SIG-M5 treated with dmso at 0.1 percent for 504 hours (cell line): ENCODE measurements around the gene NEUROD1.

Source experiments
- DNase-seq: peaks from one replicate; lab custom pipeline; 2025; ENCODE audit not compliant: unreplicated experiment; lab: John Stamatoyannopoulos, UW

Gene NEUROD1

DNA sequence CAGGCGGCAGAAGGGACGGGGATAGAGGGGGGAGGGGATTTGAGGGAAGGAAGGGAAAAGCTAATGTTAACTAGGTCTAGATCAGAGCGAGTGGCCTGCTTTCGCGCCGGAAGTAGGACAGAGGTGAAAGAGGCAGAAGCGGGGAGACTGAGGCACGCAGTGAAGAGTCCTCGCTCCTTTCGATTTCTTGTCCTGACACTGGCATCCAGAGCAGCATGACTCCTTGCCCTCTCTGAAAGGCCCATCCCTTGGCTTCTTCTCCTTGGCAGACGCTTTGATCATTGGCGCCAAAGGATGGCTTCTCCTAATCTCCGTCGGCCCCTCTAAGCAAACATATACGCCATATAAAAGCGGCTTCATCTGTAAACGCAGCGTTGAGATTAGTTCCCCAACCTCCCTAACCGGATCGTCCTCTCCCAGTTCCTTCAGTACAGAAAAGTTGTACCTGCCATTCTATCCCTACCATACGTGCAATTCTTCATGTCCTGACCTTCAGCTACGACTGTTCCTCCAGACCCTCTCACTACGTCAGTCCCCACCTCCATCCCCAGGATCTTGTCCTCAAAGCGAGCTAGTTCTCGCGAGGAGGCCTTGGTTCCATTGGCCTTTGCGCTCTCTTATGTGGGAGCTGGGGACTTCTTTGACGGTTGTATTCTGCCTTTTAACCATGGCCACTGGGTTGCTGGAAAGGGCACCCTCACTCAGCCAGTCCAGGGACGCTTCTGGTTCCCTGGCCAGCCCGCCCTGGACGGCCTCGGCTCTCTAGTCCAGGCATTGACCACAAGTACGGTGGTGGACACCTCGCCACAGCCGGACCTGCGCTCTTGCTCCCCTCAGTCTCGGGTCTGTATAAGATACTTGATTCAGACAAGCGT is 857 bp upstream of the NEUROD1 start:
- DNase-seq = no peak

DNA sequence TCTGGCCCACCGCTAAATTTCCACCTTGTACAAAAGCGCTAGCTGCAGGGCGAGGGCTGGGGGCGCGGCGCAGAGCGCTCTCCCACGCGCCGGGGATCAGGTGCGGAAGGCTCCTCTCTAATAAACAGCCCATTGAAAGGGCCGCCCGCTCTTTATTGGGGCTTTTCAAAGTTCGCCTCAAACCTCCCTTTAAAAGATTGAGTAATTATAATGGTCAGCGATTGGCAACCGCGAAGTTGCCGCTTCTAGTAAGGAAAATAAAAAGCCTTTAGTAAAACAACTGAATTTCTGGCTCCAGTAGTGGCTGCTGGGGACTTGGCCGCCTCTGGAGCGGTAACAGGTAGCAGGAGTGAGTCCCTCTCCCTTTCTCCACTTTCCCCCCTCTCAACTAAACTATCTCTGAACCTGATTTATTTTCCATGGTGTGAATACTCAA is 755 bp downstream of the NEUROD1 start:
- no peak for DNase-seq

DNA sequence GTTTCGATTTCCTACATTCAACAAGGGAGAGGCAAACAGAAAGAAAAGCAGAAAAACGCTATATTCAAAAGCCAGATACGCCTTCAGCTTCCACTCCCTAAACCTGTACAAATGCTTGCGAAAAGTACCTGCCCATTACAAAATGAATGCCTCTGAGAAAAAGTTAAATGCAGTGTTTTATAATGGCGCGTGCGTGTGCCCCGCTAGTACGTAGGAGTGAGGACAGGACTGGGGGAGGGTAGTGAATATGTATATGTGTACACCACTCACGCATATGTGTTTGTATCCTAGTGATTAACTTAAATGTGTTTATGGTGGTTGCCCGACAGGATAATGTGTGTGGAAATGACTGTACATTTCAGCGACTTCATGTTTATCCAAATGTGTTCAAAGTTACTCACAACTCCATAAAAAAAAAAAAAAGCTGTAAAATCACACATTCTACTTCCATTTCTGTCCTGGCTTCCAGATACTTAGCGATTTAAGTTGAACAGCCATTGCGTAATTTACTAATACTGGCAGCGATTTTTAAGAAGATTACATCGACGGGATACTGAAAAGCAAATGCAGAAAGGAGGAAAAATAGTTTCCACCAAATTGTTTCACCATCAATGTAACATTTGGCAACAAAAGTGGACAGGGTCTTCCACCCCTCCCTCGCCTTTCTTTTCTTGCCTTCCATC is 1.3 kb downstream of the NEUROD1 start:
- no peak for DNase-seq

DNA sequence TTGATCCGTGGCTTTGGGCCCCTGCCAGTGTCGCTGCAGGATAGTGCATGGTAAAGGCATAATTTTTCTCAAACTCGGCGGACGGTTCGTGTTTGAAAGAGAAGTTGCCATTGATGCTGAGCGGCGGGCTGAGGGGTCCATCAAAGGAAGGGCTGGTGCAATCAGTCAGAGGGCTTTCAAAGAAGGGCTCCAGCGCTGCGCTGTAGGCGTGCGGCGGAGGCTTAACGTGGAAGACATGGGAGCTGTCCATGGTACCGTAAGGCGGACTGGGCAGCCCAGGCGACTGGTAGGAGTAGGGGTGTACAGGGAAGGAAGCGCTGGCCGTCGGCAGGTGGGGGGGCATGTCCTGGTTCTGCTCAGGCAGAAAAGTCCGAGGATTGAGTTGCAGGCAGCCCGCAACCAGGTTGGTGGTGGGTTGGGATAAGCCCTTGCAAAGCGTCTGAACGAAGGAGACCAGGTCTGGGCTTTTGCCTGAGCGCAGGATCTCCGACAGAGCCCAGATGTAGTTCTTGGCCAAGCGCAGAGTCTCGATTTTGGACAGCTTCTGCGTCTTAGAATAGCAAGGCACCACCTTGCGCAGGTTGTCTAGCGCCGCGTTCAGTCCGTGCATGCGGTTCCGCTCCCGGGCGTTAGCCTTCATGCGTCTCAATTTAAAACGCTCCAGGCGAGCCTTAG is 2.3 kb downstream of the NEUROD1 start:
- DNase-seq = no peak

DNA sequence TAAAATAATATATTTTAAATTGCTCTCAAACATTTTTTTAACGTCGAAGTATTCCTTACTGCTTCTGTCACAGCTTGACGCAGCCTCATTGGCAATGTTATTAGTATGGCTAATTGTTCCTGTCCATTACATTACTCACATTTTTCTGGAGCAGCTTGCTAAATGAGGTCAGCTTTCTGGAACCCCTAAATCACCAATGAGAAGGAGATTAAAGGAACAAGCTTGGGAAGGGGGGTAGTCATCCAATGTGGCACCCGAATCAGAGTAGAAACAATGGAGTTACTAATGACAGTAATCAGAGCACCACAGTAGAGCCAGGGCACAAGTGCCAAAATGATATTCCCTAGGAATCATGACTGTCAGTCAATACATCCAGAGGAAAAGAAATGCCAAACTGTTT is 5.1 kb downstream of the NEUROD1 start:
- DNase-seq = no peak

DNA sequence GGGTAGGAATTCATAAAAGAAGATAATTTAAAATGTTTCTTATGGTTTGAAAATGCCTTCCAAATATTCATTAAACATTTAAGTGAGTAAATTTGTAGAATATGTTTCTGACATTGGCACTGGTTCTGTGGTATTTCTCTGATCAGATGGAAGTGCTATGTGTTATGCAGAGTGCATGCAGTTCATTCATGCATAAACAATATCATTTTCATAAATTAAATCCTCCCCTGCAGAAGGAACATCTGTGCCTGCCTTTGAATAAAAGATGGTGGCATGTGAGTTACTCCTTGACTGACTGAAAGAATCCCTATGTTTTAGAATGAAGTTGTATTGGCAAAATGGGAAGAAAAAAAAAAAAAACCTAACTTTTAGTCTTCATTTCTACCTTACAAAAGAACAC is 5.9 kb downstream of the NEUROD1 start:
- DNase-seq = no peak

DNA sequence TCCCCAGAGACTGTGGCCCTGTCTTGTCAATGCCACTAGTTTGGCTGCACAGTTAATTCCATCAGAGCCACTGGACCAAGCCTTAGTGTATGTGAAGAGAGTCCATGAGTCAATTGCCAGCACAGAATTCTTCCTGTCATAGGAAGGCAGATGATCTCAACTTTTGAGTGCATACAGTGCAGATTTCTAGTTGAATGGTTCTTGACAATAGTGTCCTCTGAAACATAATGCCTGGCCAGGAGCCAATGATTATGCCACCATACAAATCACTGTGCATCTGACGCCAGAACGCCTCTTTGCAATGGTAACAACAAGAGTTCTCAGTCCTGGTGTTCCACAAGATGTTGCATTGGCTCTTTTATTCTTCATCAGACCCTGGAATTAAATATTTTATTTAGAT is 7.1 kb downstream of the NEUROD1 start:
- no peak for DNase-seq

DNA sequence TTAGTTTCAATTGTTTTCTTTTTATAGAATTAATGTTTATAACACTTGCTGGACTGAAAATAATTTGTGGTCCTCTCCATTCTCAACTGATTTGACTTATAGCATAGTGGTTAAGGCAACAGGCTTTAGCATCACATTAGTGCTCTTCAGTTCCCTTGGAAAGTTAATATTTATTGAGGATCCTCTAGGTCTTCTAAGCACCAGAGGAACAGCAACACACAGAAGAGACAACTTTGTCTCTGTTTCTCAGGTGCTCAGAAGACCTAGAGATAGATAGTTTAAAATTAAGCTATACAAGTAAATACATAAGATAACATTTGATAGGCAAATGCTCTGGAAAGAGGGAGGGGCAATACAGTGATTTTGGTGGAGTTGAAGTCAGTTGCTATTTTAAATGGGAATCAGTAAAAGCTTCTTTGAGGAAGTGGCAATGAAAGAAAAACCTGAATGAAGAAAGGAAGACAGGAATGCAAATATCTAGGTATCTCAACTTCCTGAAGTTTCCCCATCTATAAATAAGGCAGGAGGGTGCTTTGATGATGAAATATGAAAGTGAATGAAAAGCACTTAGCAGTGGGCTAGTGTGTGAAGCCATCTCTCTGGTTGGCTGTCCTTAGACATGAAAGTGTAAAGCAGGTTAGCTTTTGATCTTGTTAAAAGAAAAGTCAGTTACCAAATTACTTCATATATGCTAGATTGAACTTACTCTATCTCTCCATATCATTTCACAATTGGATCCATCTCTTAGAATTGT is 7.9 kb downstream of the NEUROD1 start:
- DNase-seq = no peak

DNA sequence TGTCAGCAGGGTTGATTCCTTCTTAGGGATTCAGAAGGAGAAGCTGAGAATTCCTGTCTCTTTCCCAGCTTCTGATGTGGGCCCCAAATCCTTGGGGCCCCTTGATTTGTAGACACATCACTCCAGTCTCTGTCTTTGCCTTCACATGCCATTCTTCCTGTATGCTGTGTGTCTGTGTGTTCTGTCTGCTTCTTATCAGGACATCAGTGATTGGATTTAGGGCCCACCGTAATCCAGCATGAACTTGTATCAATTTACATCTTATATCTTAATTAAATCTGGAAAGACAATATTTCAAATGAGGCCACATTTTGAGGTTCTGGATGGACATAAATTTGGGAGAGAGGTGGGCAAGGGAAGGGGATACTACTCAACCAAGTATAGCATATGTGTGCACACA is 9.7 kb downstream of the NEUROD1 start:
- DNase-seq = no peak

DNA sequence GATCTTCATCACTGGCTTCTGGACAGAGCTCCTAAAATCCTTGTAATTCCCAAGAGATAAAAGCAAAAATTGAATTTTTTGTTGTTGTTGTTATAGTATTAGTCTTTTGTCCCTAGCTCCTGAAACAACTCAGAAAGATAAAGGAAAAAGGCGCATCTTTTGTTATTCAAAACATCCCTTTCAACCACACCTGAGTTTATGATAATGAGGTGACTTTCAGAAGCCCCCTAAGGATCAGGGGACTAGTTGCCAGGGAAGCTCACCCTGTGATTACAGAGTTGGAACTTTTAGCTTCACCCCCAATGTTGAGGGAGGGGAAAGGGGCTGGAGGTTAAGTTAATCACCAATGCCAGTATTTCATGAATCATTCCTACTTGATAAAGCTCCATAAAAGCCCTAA is 13.1 kb downstream of the NEUROD1 start:
- DNase-seq = no peak

DNA sequence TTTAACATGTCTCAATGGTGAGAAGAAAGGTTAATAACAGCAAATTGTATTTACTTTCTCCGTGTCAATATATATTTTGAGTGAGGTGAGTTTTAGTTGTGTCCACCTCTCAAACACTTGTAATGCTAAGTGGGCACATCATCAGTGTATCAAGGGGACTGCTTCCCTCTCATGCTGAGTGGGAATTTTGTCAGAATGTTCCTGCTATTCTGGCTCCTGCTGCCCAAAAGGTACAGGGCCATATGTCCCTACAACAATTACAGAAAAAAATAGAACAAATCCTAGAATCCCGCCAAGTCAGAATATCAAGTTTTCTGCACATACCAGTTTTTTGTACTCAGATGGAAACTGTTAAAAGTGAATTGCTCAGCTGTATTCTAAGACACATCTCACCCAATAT is 18.0 kb downstream of the NEUROD1 start:
- DNase-seq = no peak

DNA sequence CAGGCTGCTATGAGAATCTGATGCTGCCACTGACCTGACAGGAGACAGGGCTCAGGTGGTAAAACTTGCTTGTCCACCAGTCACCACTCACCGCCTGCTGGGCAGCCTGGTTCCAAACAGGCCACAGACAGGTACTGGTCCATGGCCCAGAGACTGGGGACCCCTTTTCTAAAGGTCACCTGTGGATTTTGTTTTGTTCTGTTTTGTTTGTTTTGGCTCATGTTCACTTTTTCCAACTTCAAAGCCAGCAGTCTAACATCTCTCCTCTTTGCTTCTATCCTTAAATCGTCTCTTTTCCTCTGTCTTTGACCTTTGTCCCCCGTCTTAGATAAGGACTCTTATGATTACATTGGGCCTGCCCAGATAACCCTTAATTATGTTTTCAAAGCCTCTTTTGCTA is 20.1 kb downstream of the NEUROD1 start:
- DNase-seq = no peak

DNA sequence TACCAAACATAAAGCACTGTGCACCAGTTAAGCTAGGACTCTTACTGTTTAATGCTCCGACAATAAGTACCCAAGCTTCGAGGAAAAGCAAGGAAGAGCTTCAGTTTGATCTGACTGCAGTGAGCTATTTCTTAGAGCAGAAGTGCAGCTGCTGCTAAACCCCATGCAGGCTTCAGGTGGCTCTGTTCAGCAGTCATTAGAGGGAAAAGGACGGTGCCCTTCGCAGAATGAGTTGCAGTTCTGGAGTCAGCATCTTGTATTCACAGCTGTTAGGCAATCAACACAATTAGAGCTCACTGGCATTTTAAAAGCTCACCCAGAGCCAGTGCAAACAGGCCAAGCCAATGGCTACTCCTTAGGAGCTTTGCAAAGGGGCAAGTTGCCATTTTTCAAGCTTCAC is 21.9 kb downstream of the NEUROD1 start:
- DNase-seq = no peak

DNA sequence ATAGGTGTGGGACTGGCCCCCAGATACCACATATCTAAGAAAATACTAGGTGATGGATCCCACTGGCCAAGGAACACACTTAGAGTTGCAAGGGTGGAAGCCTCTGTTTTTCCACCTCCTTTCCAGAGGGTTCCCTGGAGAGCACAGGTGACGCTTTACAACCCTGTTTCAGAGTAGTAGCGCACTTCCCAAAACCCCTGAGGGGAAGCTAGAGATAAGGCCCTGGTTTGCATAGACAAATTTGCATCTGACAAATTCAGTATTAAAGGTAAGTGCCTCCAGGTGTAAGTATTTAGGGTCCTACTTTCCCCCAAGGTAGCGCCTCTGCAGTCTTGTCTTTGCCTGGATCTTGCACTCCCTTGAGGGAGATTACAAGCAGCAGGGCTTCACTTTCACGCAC is 22.9 kb downstream of the NEUROD1 start:
- DNase-seq = no peak

DNA sequence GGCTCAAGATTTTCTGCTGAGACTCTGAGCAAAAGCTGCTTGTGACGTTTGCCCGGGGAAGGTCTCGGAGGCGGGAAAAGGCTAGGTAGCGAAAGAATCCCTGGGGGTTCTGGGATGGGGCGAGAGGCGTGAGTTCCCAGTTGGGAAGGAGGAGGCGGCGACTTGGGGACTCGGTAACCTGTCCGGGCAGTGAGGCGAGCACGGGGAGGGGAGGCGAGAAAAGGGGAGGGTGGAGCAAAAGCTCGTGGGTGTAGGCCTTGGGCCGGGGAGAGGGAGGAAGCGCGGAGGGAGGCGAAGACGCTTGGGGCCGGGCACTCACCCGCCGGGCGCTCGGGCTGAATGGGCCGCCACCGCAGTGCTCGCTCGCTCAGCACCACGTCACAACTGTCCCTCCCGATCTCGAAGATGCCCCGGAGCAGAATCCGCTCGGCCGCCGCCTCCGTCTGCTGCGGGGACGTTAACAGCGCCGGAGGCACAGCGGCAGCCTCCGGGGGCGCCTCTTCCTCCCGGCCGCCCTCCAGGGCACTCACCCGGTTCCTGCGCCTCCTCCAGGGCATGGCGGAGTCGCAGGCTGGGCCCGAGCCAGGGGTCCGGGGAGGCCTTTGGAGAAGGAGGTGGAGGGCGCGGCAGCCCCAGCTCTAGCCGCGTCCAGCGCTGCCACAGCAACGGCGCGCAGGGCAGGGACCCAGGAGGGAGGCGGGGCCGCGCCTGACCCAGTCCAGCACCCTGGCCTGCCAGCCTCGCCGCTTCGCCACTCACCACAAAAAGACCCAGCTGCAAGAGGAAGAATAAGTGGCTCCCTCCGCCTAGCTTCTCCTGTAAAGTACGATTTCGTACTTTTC is 23.6 kb downstream of the NEUROD1 start, which contains the start of gene CERKL:
CERKL (minus strand) TSS at position 656 of the 842 bp plus-strand sequence; CDS start at position 557, 99 bp downstream.
- DNase-seq = no peak

DNA sequence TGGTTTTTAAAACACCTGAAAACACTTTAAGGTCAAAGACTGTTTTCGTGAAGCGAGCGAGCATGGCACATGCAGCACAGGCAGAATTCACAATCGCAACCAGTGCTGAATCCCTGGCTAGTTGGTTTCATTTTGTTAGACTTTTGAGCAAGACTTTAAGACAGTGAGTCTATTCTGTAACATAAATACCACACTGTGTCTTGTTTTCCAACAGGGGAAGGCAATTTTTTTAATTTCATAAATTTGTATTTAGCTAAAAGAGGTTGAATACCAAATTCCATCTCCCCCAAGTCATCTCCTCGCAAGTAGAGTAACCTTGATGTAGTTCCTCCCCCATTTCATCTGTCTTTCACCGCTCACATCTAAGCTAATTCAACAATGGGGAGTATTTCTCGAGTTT is 24.8 kb downstream of the NEUROD1 start:
- DNase-seq = no peak

DNA sequence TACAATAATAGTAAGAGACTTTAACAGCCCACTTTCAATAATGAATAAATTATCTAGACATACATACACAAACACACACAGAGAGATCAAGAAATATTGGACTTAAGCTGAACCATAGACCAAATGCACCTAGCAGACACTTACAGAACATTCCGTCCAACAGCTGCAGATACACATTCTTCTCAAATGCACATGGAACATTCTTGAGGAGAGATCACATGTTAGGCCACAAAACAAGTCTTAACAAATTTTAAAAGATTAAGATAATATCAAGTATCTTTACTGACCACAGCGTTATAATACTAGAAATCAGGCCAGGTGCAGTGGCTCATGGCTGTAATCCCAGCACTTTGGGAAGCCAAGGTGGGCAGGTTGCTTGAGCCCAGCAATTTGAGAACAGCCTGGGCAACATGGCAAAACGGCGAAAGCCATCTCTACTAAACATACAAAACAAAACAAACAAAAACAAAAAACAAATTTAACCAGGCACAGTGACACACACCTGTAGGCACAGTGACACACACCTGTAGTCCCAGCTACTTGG is 30.8 kb downstream of the NEUROD1 start:
- no peak for DNase-seq

DNA sequence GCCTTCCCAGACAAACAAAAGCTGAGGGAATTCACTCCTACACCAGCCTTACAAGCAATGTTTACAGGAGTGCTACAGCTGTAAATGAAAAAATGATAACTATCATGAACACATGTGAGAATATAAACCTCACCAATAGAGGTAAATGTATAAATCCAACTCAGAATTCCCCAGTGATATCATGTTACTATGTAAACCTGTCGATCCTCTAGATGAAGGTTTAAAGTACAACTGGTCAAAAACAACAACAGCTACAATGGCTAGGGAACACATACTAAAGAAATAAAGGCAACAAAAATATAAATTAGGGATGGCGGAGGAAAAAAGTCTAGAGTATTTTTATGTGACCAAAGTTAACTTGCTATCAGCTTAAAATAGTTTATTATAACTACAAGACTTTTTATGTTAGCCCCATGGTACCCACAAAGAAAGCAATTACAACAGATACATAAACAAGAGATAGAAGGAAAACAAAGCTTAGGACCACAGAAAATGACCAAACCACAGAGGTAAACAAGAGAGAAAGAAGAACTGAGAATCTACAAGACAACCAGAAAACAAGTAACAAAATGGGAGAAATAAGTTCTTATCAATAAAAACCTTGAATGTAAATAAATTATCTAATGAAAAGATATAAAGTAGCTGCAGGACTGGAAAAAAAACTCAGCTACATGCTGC is 31.7 kb downstream of the NEUROD1 start:
- DNase-seq = no peak

DNA sequence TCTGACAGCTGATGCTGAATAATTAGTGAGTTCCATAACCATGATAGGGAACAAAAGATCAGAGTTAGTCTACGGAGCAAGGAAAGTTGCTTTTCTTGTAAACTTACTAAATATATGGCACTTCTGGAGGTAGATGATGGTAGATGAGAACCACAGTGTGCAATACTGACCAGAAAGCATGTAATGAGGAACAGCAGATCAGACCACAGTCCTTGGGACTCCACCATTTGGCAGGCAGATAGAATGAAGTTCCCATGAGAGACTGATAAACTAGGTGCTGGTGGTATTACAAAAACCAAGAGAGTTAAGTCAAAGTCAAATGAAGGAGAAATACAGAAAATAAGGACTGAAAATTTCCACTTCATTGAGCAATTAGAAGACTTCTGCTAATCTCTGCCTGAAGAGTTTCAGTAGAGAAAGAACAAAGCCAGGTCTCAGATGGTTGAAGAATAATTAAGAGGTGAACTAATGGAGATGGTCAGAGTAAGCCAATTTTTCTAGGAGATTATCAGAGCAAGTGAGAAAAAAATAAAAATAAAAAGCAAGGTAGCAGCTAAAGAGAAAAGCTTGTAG is 33.8 kb downstream of the NEUROD1 start:
- no peak for DNase-seq
